HepG2 (cell line): ENCODE data around the gene UBA6. TPM values are rescaled to one million over a fixed set of nuclear protein-coding genes. Genes with fewer than 3 reads are reported as not detected.
"Not testable (repeated sequence)": the region's sequence is repeated elsewhere in the genome, so short reads cannot be mapped to it uniquely, and the experiment has no call there.

Source experiments
- ATAC-seq: fragments of 200-7000 bp; cut with Tn5 transposase; 3 replicates; pipeline ENCODE4 v1.9.1; 2020; ENCODE audit warnings: mild to moderate bottlenecking, moderate library complexity
- BruUV-seq: library from RNA; stranded (reverse); fragments of 400-500 nt; replicated peaks from 2 replicates; lab custom pipeline; 2021; lab: Mats Ljungman, UMichigan
- CTCF ChIA-PET: fragments of 300-600 bp; formaldehyde crosslinking; extraction: SDS; loops from one replicate; lab custom pipeline; 2021; ENCODE audit warnings: low total read pairs, inconsistent platforms, low intra/inter-chr PET ratio; lab: Yijun Ruan, JAX
- POLR2A ChIA-PET: fragments of 350-600 bp; sonication (Branson Sonifier 250); formaldehyde crosslinking; loops from one replicate; lab custom pipeline; 2020; ENCODE audit warnings: antibody characterized with exemption, inconsistent platforms; lab: Yijun Ruan, JAX
- DNase-seq: peaks from one replicate; pipeline ENCODE4 v3.0.0-alpha.2; 2015; ENCODE audit warnings: low spot score
- FAIRE-seq: peaks from 3 replicates; lab custom pipeline; 2011; peaks lifted over from hg19 to GRCh38; lab: Jason Lieb, UNC
- H2AFZ ChIP-seq: one replicate; pipeline ENCODE4 v1.6.1; 2011; ENCODE audit warnings: low read length, inconsistent platforms
- H3K27ac ChIP-seq: fragments of 300-600 bp; 3 replicates; pipeline ENCODE4 v1.8.0; 2011; ENCODE audit warnings: mixed run types, mild to moderate bottlenecking, mixed read lengths, low read length, inconsistent platforms; ENCODE audit not compliant: insufficient read depth; ENCODE audit errors: extremely low read length
- H3K27me3 ChIP-seq, 2 experiments: fragments of 200-600 bp in 1 of 2; 2 replicates in 1 of 2; 3 replicates in 1 of 2; pipeline versions ENCODE4 v1.6.0 to v1.8.0; 2011; ENCODE audit warnings: low read length in 2 of 2, mild to moderate bottlenecking in 2 of 2, moderate library complexity in 2 of 2, inconsistent platforms in 1 of 2; ENCODE audit not compliant: insufficient read depth in 2 of 2, control insufficient read depth in 1 of 2
- H3K36me3 ChIP-seq, 2 experiments: fragments of 200-600 bp in 1 of 2; replicated peaks in 1 of 2; 2 replicates in 1 of 2; 3 replicates in 1 of 2; pipeline versions ENCODE4 v1.5.1 to v1.8.0; 2011; ENCODE audit warnings: low read length in 2 of 2, inconsistent platforms in 1 of 2; ENCODE audit not compliant: insufficient read depth in 2 of 2, control insufficient read depth in 1 of 2
- H3K4me1 ChIP-seq: 2 replicates; pipeline ENCODE4 v1.5.1; 2012; ENCODE audit warnings: low read length, inconsistent platforms; ENCODE audit not compliant: insufficient read depth
- H3K4me2 ChIP-seq: 2 replicates; pipeline ENCODE4 v1.6.0; 2011; ENCODE audit warnings: low read depth, low read length, inconsistent platforms
- H3K4me3 ChIP-seq, 3 experiments: fragments of 200-600 bp in 1 of 3; sonication (generic), shearing (Covaris generic) in 1 of 3; replicated peaks in 1 of 3; 2 replicates each; pipeline ENCODE4 v1.5.1; 2011 to 2016; ENCODE audit warnings: low read length in 3 of 3, inconsistent platforms in 2 of 3, low read depth in 2 of 3, mild to moderate bottlenecking in 2 of 3, control low read depth in 1 of 3, mixed read lengths in 1 of 3; ENCODE audit not compliant: insufficient read depth in 1 of 3
- H3K79me2 ChIP-seq: one replicate; pipeline ENCODE4 v1.6.1; 2011; ENCODE audit warnings: low read length, inconsistent platforms; ENCODE audit not compliant: insufficient read depth
- H3K9ac ChIP-seq: 2 replicates; pipeline ENCODE4 v1.6.0; 2011; ENCODE audit warnings: mild to moderate bottlenecking, low read depth, low read length, inconsistent platforms; ENCODE audit not compliant: insufficient read depth
- H3K9me3 ChIP-seq: 2 replicates; pipeline ENCODE4 v1.5.1; 2012; ENCODE audit warnings: mild to moderate bottlenecking, low read length
- H4K20me1 ChIP-seq: 2 replicates; pipeline ENCODE4 v1.6.0; 2011; ENCODE audit warnings: inconsistent platforms, mild to moderate bottlenecking, low read length, moderate library complexity; ENCODE audit not compliant: insufficient read depth
- ATF7 ChIP-seq, 2 experiments: fragments of 450-650 bp in 1 of 2; sonication (generic) in 1 of 2; formaldehyde crosslinking in 1 of 2; IDR thresholded peaks; 2 replicates each; pipeline versions ENCODE4 v1.4.0 to v1.6.1; 2016 to 2020; ENCODE audit warnings: antibody characterized with exemption in 1 of 2, mild to moderate bottlenecking in 1 of 2, missing genetic modification reagents in 1 of 2
- ZNF264 ChIP-seq: sonication (generic); formaldehyde crosslinking; IDR thresholded peaks from 2 replicates; pipeline ENCODE4 v1.4.0; 2020; ENCODE audit warnings: missing genetic modification reagents
- WGBS: methylation state at CpG from one replicate; pipeline ENCODE4 v1.1.6; 2017; ENCODE audit warnings: low lambda C conversion rate; 5-methylcytosine and 5-hydroxymethylcytosine counted together
- in situ Hi-C: cut with HindIII; loops from 2 replicates; pipeline ENCODE4 v1.10.0; 2017; ENCODE audit warnings: low pct_unique_long_range_greater_than_20kb; ENCODE audit not compliant: extremely low pct_ligation_motif_present
- intact Hi-C: fragments of 100-400 bp; cut with micrococcal nuclease; formaldehyde crosslinking; loops from one replicate; pipeline ENCODE4 v1.10.0; 2022; ENCODE audit not compliant: unreplicated experiment
- polyA plus RNA-seq, 8 experiments: library from polyadenylated mRNA; depleted of rRNA in 3 of 8; stranded (reverse) in 7 of 8; unstranded in 1 of 8; fragments of >200 nt; fragmentation: Illumina TruSeq in 4 of 8; extraction: Trizol in 4 of 8; gene quantifications; 2 replicates each; pipeline versions ENCODE4 v1.2.1 to v1.2.3, GENCODE V29; 2011 to 2016; ENCODE audit warnings: low read depth in 4 of 8, missing spikeins in 1 of 8, mixed read lengths in 1 of 8; ENCODE audit not compliant: insufficient read depth in 1 of 8
- total RNA-seq, 5 experiments: library from RNA; depleted of rRNA; stranded (reverse); fragments of >200 nt; fragmentation: Illumina TruSeq; extraction: Trizol; gene quantifications; 2 replicates each; pipeline ENCODE4 v1.2.3, GENCODE V29; 2016; ENCODE audit warnings: low read depth in 1 of 5

Gene UBA6
- total and polyA plus RNA-seq, 2 of the 13 experiments (the other 11 are each of a cell fraction or from before 2014, with no cell fraction given): 33.3 to 75.4 TPM

GRCh38 chr4:67735325-67735724 lies 34.4 kb upstream of the UBA6 start:
- Histone ChIP-seq H3K9me3 (no peaks in the 10 kb centered on the region), H2AFZ (no peak overlapping the region), H3K36me3 (no peaks in the 10 kb centered on the region), H3K27me3 (no peaks in the 10 kb centered on the region), H4K20me1 (no peaks in the 10 kb centered on the region), H3K79me2 (no peaks in the 10 kb centered on the region), H3K4me1 (no peaks in the 10 kb centered on the region), H3K4me2 (no peak overlapping the region), H3K9ac (no peak overlapping the region), H3K4me3 (no peak overlapping the region), H3K27ac (no peak overlapping the region)
- TF ChIP-seq ATF7 (IDR thresholded peaks at IDR 0.05): peak; percentile 90
- TF ChIP-seq ATF7 (CRISPR knock-in tag; IDR thresholded peaks at IDR 0.05): no peak
- no peak for TF ChIP-seq ZNF264
- FAIRE-seq (no peak), DNase-seq (no peak), ATAC-seq (no peak)
- in situ Hi-C loops (no loop called here), intact Hi-C loops (no loop called here)
- no TSS peak for BruUV-seq
- ChIA-PET POLR2A (no interaction called here), CTCF (no interaction called here)

- H3K9me3 ChIP-seq: peaks cover 12% of the 10 kb centered on the region
- H3K9ac ChIP-seq, H3K79me2 ChIP-seq, BruUV-seq, DNase-seq, H4K20me1 ChIP-seq, H3K4me3 ChIP-seq, H3K4me2 ChIP-seq, H3K27ac ChIP-seq, H2AFZ ChIP-seq, FAIRE-seq, intact Hi-C loops, H3K4me1 ChIP-seq, CTCF ChIA-PET, H3K27me3 ChIP-seq, in situ Hi-C loops, ATAC-seq, POLR2A ChIA-PET, H3K36me3 ChIP-seq: not testable (repeated sequence)
- 94% methylated on average over 3 of the region's 3 CpGs for WGBS
Observed at GRCh38 chr4:67730511-67730910, 29.6 kb upstream of the UBA6 start.
